Panc1 (cell line): ENCODE results near the gene AGBL4. TPM values are rescaled to one million over a fixed set of nuclear protein-coding genes. Genes with fewer than 3 reads are reported as not detected.

Experiments used
- ATAC-seq: fragments of 200-7000 bp; cut with Tn5 transposase; 2 replicates; pipeline ENCODE4 v1.9.1; 2020; ENCODE audit warnings: mild to moderate bottlenecking, moderate library complexity
- BruUV-seq: library from RNA; stranded (reverse); fragments of 400-500 nt; replicated peaks from 2 replicates; lab custom pipeline; 2021; lab: Mats Ljungman, UMichigan
- CTCF ChIA-PET: fragments of 300-600 bp; sonication (Branson Sonifier 250); formaldehyde crosslinking; loops from one replicate; lab custom pipeline; 2022; ENCODE audit warnings: antibody characterized with exemption; lab: Charles Lee
- POLR2A ChIA-PET: fragments of 300-600 bp; sonication (Branson Sonifier 250); formaldehyde crosslinking; loops from one replicate; lab custom pipeline; 2022; ENCODE audit warnings: antibody characterized with exemption; lab: Charles Lee
- DNase-seq: peaks from one replicate; pipeline ENCODE4 v3.0.0-alpha.2; 2010; ENCODE audit warnings: low read depth, low spot score
- H3K27ac ChIP-seq: 2 replicates; pipeline ENCODE4 v1.5.1; 2011; ENCODE audit warnings: mild to moderate bottlenecking, low read length, inconsistent platforms
- H3K27me3 ChIP-seq: fragments of 200-500 bp; sonication (Bioruptor generic); 2 replicates; pipeline ENCODE4 v1.6.0; 2014; ENCODE audit warnings: low read length, inconsistent platforms; ENCODE audit not compliant: control insufficient read depth, insufficient read depth
- H3K36me3 ChIP-seq: fragments of 200-500 bp; sonication (Bioruptor generic); 2 replicates; pipeline ENCODE4 v1.5.1; 2014; ENCODE audit warnings: inconsistent platforms, mild to moderate bottlenecking, low read length, moderate library complexity; ENCODE audit not compliant: control insufficient read depth, insufficient read depth
- H3K4me1 ChIP-seq: 2 replicates; pipeline ENCODE4 v1.5.1; 2011; ENCODE audit warnings: inconsistent platforms, mild to moderate bottlenecking, low read length, moderate library complexity; ENCODE audit not compliant: control insufficient read depth, insufficient read depth
- H3K4me3 ChIP-seq, 2 experiments: 2 replicates each; pipeline ENCODE4 v1.5.1; 2011 to 2012; ENCODE audit warnings: low read depth in 2 of 2, low read length in 2 of 2, mild to moderate bottlenecking in 2 of 2, inconsistent platforms in 1 of 2, moderate library complexity in 1 of 2
- H3K9me3 ChIP-seq: fragments of 200-500 bp; sonication (Bioruptor generic); 2 replicates; pipeline ENCODE4 v1.5.1; 2014; ENCODE audit warnings: low read depth, mild to moderate bottlenecking, inconsistent platforms, low read length, moderate library complexity; ENCODE audit not compliant: control insufficient read depth, insufficient read depth
- POLR2AphosphoS5 ChIP-seq: IDR thresholded peaks from 2 replicates; pipeline ENCODE4 v1.6.1; 2012; ENCODE audit warnings: mild to moderate bottlenecking, low read depth, low read length, moderate library complexity
- SIN3A ChIP-seq: IDR thresholded peaks from 2 replicates; pipeline ENCODE4 v1.6.1; 2012; ENCODE audit warnings: low read depth, mild to moderate bottlenecking, low read length, moderate library complexity, borderline replicate concordance; ENCODE audit not compliant: insufficient read depth
- TCF7L2 ChIP-seq: IDR thresholded peaks from 2 replicates; pipeline ENCODE4 v1.6.1; 2011; ENCODE audit warnings: mild to moderate bottlenecking, low read depth, low read length, inconsistent platforms
- in situ Hi-C: cut with HindIII; loops from 2 replicates; pipeline ENCODE4 v1.10.0; 2016; ENCODE audit warnings: low sequenced_read_pairs, low pct_unique_long_range_greater_than_20kb
- intact Hi-C: fragments of 100-400 bp; cut with micrococcal nuclease; formaldehyde crosslinking; loops from one replicate; pipeline ENCODE4 v1.10.0; 2022; ENCODE audit not compliant: unreplicated experiment
- total RNA-seq: library from RNA; stranded (reverse); gene quantifications from one replicate; pipeline ENCODE4 v1.2.1, GENCODE V29; 2021; ENCODE audit not compliant: unreplicated experiment
- TF ChIP-seq, protein P1 (sequence below), 2 experiments: IDR thresholded peaks; 2 replicates each; pipeline ENCODE4 v1.6.1; 2011 to 2012; ENCODE audit warnings: low read depth in 2 of 2, control low read depth in 1 of 2, low read length in 1 of 2, mild to moderate bottlenecking in 1 of 2, moderate library complexity in 1 of 2; ENCODE audit not compliant: insufficient read depth in 1 of 2
- TF ChIP-seq, protein P2 (sequence below): fragments of 450-650 bp; IDR thresholded peaks from 2 replicates; pipeline ENCODE4 v1.5.1; 2017; ENCODE audit warnings: mild to moderate bottlenecking

Gene AGBL4
- total RNA-seq, 1 experiment from 2014 or later = not detected

DNA sequence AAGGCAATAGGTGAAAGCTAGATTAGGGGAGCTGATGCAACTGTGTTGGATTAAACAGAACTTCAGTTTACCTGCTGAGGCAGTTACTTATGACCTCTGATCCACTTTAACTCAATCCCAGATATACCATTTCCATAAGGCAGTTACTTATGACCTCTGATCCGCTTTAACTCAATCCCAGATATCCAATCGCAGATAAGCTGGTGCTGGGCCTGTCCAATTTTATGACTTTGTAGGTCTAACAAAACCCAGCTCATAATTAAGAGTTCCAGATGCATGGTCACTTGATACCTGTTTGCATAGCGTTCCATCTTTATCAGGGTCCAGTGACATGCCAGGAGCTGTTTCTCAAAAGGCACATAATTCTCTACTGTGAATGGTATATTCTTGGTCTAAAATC lies 396.0 kb downstream of the AGBL4 start:
- CTCF ChIA-PET = no interaction called here
- BruUV-seq = no TSS peak
- Histone ChIP-seq H3K4me1 (no peaks in the 10 kb centered on the region), H3K9me3 (no peaks in the 10 kb centered on the region), H3K27ac (no peak overlapping the region), H3K36me3 (no peaks in the 10 kb centered on the region), H3K27me3 (no peaks in the 10 kb centered on the region), H3K4me3 (no peak overlapping the region)
- intact Hi-C loops = no loop called here
- TF ChIP-seq, protein P1, sequence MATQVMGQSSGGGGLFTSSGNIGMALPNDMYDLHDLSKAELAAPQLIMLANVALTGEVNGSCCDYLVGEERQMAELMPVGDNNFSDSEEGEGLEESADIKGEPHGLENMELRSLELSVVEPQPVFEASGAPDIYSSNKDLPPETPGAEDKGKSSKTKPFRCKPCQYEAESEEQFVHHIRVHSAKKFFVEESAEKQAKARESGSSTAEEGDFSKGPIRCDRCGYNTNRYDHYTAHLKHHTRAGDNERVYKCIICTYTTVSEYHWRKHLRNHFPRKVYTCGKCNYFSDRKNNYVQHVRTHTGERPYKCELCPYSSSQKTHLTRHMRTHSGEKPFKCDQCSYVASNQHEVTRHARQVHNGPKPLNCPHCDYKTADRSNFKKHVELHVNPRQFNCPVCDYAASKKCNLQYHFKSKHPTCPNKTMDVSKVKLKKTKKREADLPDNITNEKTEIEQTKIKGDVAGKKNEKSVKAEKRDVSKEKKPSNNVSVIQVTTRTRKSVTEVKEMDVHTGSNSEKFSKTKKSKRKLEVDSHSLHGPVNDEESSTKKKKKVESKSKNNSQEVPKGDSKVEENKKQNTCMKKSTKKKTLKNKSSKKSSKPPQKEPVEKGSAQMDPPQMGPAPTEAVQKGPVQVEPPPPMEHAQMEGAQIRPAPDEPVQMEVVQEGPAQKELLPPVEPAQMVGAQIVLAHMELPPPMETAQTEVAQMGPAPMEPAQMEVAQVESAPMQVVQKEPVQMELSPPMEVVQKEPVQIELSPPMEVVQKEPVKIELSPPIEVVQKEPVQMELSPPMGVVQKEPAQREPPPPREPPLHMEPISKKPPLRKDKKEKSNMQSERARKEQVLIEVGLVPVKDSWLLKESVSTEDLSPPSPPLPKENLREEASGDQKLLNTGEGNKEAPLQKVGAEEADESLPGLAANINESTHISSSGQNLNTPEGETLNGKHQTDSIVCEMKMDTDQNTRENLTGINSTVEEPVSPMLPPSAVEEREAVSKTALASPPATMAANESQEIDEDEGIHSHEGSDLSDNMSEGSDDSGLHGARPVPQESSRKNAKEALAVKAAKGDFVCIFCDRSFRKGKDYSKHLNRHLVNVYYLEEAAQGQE (IDR thresholded peaks at IDR 0.05; ENCODE audit: insufficient read depth in 1 of 2, low read depth in 2 of 2, low read length in 1 of 2) = no peak
- TF ChIP-seq SIN3A (no peak), TCF7L2 (no peak), POLR2AphosphoS5 (no peak)
- TF ChIP-seq, protein P2, sequence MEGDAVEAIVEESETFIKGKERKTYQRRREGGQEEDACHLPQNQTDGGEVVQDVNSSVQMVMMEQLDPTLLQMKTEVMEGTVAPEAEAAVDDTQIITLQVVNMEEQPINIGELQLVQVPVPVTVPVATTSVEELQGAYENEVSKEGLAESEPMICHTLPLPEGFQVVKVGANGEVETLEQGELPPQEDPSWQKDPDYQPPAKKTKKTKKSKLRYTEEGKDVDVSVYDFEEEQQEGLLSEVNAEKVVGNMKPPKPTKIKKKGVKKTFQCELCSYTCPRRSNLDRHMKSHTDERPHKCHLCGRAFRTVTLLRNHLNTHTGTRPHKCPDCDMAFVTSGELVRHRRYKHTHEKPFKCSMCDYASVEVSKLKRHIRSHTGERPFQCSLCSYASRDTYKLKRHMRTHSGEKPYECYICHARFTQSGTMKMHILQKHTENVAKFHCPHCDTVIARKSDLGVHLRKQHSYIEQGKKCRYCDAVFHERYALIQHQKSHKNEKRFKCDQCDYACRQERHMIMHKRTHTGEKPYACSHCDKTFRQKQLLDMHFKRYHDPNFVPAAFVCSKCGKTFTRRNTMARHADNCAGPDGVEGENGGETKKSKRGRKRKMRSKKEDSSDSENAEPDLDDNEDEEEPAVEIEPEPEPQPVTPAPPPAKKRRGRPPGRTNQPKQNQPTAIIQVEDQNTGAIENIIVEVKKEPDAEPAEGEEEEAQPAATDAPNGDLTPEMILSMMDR = no peak
- POLR2A ChIA-PET = no interaction called here
- ATAC-seq (no peak), DNase-seq (no peak)
- in situ Hi-C loops = no loop called here

DNA sequence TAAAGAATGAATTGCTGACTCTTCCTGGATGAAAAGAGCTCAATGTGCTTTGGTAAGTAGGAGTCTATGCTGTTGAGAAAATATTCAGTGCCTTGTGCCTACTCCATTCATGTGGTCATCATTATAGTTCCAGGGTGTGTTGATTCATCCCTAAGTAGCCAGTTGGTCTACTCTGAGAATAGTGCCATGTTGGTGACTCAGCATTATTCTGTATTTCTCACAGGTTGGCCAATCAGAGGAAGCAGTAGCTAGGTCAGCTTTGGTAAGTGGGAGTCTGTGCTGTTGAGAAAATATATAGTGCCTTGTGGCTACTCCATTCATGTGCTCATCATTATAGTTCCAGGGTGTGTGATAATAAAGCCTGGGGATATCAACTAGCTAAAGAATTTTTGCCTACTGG lies 397.3 kb downstream of the AGBL4 start:
- DNase-seq (no peak), ATAC-seq (no peak)
- no peak overlapping the region for H3K4me3 ChIP-seq
- intact Hi-C loops = no loop called here
- CTCF ChIA-PET = no interaction called here
- no peak overlapping the region for H3K27ac ChIP-seq
- in situ Hi-C loops = no loop called here
- H3K9me3 ChIP-seq = no peaks in the 10 kb centered on the region
- POLR2A ChIA-PET = no interaction called here
- no peaks in the 10 kb centered on the region for H3K36me3 ChIP-seq
- no peaks in the 10 kb centered on the region for H3K4me1 ChIP-seq
- H3K27me3 ChIP-seq = no peaks in the 10 kb centered on the region
- BruUV-seq = no TSS peak
- no peak for TF ChIP-seq POLR2AphosphoS5
- TF ChIP-seq TCF7L2 = no peak
- TF ChIP-seq, protein P2 = no peak
- TF ChIP-seq, protein P1 (IDR thresholded peaks at IDR 0.05; ENCODE audit: insufficient read depth in 1 of 2, low read depth in 2 of 2, low read length in 1 of 2) = no peak
- TF ChIP-seq SIN3A = no peak
